ENCODE data around the gene MYL12B. TPM values are rescaled to one million over a fixed set of nuclear protein-coding genes. Genes with fewer than 3 reads are reported as not detected.

The MYL12B gene
- polyA plus RNA-seq, 6 donors from 2014 or later: 574 to 848 (median 647) TPM

- Mint-ChIP-seq H3K27me3 (no peaks in the 10 kb centered on the region), H3K4me3 (peak overlapping the region; percentile 9 to 74 (median 51)), H3K4me1 (peaks cover 59 to 79% (median 65%) of the 10 kb centered on the region in 3 donors), H3K36me3 (peaks cover 18 to 31% of the 10 kb centered on the region in 2 donors), H3K27ac (peak overlapping the region; percentile 78 to 98 (median 90)), H3K9me3 (no peaks in the 10 kb centered on the region)
- DNase-seq (no peak), ATAC-seq (ENCODE audit: low read depth in 2 of 2) (no peak)
Observed at GRCh38 chr18:3256693-3257626, 5.0 kb upstream of the MYL12B start.

GRCh38 chr18:3257627-3258120 is 4.3 kb upstream of the MYL12B start:
- DNase-seq (no peak), ATAC-seq (ENCODE audit: low read depth in 2 of 2) (no peak)
- no peaks in the 10 kb centered on the region for H3K27me3 Mint-ChIP-seq
- no peaks in the 10 kb centered on the region for H3K9me3 Mint-ChIP-seq
- peak overlapping the region in 5 of 6 donors; percentile 41 to 98 (median 87) for H3K27ac Mint-ChIP-seq
- peaks cover 58 to 73% (median 66%) of the 10 kb centered on the region in 3 donors for H3K4me1 Mint-ChIP-seq
- H3K36me3 Mint-ChIP-seq: peaks cover 18 to 31% of the 10 kb centered on the region in 2 donors
- H3K4me3 Mint-ChIP-seq: peak overlapping the region in 4 of 8 donors; percentile 9 to 97 (median 62)

DNA sequence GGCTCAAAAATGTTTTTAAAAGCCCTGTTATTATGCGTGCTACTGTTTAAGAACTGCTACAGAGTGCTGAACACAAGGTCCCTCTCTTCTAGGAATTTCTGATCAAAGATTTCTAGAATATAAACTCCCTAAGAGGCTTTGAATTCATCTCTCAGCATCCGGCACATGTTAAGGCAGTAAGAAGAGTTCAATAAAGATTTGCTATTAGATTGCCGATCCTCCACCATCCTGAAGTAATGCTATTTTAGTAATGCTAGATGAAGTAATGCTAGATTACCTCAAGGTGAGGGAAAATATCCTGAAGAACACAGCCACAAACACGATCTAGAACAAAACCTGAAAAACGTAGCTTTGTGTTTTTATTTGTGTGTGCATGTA is 949 bp upstream of the MYL12B start:
- no peak for DNase-seq
- no peak for ATAC-seq (ENCODE audit: low read depth in 2 of 2)

GRCh38 chr18:3262234-3263131 is 550 bp downstream of the MYL12B start:
- Mint-ChIP-seq H3K4me1 (peaks cover 66 to 81% (median 75%) of the 10 kb centered on the region in 3 donors), H3K4me3 (peak overlapping the region; percentile 93 to 99 (median 98)), H3K36me3 (peaks cover 0 to 9% of the 10 kb centered on the region in 2 donors), H3K9me3 (no peaks in the 10 kb centered on the region), H3K27ac (peak overlapping the region; percentile 92 to 100 (median 98)), H3K27me3 (no peaks in the 10 kb centered on the region)
- DNase-seq: no peak
- peak; percentile 21 to 22 for ATAC-seq (ENCODE audit: low read depth in 2 of 2)

More for the DNA sequence above, 949 bp upstream of the MYL12B start:
- Mint-ChIP-seq H3K27ac (peak overlapping the region; percentile 98 to 100 (median 99)), H3K4me1 (peaks cover 66 to 82% (median 75%) of the 10 kb centered on the region in 3 donors), H3K9me3 (no peaks in the 10 kb centered on the region), H3K4me3 (peak overlapping the region; percentile 92 to 99 (median 98)), H3K27me3 (no peaks in the 10 kb centered on the region), H3K36me3 (peaks cover 7 to 9% of the 10 kb centered on the region in 2 donors)

DNA sequence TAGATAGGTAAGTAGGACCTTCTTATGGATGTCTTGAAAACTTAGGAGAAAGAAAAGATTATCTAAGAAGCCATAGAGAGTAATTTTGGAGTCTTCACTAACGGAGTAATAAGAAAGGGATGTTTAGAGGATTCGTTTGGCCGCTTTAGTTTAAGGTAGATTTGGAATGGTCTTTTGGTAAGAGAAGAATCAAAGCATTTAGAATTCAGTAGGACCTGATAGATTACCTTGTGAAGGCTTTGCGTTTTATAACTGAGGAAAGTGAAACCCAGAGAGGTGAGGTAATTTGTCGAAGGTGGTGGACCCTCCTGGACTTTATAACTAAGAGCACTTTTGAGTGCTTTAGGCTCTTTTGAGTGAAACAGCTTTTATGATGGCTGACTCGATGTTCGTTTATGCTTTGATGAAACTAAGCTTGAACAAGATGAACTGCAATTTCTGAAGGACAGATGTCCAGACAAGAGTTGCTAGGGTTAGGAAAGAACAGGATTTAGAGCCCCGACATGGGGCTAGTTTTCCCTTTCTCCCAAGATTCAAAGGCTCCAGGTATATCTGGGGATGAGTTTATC is 1.3 kb downstream of the MYL12B start:
- H3K27ac Mint-ChIP-seq: peak overlapping the region; percentile 88 to 98 (median 96)
- no peaks in the 10 kb centered on the region for H3K27me3 Mint-ChIP-seq
- DNase-seq: no peak

GRCh38 chr18:3264362-3264761 is 2.4 kb downstream of the MYL12B start:
- Mint-ChIP-seq H3K4me3 (peak overlapping the region in 1 of 8 donors; percentile 97), H3K27ac (peak overlapping the region in 2 of 6 donors; percentile 70 to 98), H3K36me3 (no peaks in the 10 kb centered on the region), H3K27me3 (no peaks in the 10 kb centered on the region), H3K4me1 (peaks cover 64 to 81% (median 78%) of the 10 kb centered on the region in 3 donors), H3K9me3 (no peaks in the 10 kb centered on the region)
- no peak for DNase-seq
- no peak for ATAC-seq (ENCODE audit: low read depth in 2 of 2)

More for the DNA sequence above, 1.3 kb downstream of the MYL12B start:
- no peak for ATAC-seq (ENCODE audit: low read depth in 2 of 2)
- peak overlapping the region; percentile 90 to 98 (median 95) for H3K4me3 Mint-ChIP-seq
- H3K9me3 Mint-ChIP-seq: no peaks in the 10 kb centered on the region
- H3K4me1 Mint-ChIP-seq: peaks cover 62 to 79% (median 72%) of the 10 kb centered on the region in 3 donors
- H3K36me3 Mint-ChIP-seq: peaks cover 0 to 3% of the 10 kb centered on the region in 2 donors

DNA sequence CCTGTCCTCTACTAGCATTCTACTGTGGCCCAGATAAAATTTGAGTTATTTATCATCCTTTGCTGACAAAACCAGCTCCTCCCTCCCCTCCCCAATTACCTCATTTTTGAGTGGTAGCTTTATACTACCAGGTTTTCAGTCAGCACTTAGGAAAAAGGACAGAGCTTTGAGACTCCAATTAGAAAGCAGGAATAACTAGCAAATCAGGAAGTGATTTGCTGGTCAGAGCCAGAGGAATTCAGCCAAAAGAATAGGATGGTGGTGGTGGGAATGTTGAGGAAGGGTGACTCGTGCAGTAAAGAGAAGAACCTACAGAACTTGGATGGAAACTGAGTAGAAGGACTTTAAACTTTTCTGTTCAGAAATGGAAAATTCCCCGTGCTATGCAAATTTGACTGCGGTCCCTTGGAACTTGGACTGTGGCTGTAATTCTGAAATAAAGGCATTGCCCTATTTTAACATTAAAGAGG is 3.7 kb downstream of the MYL12B start:
- no peak for ATAC-seq (ENCODE audit: low read depth in 2 of 2)
- Mint-ChIP-seq H3K27me3 (no peaks in the 10 kb centered on the region), H3K27ac (peak overlapping the region in 4 of 6 donors; percentile 8 to 84 (median 76)), H3K4me3 (peak overlapping the region in 4 of 8 donors; percentile 13 to 61 (median 30)), H3K9me3 (no peaks in the 10 kb centered on the region), H3K36me3 (no peaks in the 10 kb centered on the region), H3K4me1 (peaks cover 73 to 85% (median 84%) of the 10 kb centered on the region in 3 donors)
- DNase-seq: no peak

DNA sequence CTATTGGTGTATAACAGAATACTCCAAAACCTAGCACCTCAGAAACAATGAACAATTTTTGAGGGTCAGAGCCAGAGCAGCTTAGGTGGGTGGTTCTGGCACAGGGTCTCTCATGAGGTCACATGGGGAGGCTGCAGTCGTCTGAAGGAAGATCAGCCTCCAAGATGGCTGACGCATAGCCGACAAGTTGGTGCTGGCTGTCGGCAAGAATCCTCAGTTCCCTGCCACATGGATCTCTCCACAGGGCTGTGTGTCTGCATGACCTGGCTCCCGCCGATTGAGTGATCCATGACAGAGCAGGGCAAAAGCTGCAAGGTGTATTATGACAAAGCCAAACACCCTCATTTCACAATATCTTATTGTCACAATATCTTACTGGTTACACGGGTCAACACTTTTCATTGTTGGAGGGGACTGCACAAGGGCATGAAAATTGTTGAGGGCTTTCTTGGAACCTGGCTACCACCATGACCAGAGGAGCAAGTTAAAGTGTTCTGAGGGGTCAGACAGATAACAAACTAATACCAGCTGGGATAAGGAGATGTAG is 4.2 kb downstream of the MYL12B start:
- H3K4me1 Mint-ChIP-seq: peaks cover 71 to 85% (median 84%) of the 10 kb centered on the region in 3 donors
- H3K4me3 Mint-ChIP-seq: peak overlapping the region in 5 of 8 donors; percentile 2 to 67 (median 52)
- H3K36me3 Mint-ChIP-seq: no peaks in the 10 kb centered on the region
- DNase-seq (no peak), ATAC-seq (ENCODE audit: low read depth in 2 of 2) (no peak)
- peak overlapping the region in 5 of 6 donors; percentile 8 to 84 (median 27) for H3K27ac Mint-ChIP-seq
- no peaks in the 10 kb centered on the region for H3K9me3 Mint-ChIP-seq
- H3K27me3 Mint-ChIP-seq: no peaks in the 10 kb centered on the region

DNA sequence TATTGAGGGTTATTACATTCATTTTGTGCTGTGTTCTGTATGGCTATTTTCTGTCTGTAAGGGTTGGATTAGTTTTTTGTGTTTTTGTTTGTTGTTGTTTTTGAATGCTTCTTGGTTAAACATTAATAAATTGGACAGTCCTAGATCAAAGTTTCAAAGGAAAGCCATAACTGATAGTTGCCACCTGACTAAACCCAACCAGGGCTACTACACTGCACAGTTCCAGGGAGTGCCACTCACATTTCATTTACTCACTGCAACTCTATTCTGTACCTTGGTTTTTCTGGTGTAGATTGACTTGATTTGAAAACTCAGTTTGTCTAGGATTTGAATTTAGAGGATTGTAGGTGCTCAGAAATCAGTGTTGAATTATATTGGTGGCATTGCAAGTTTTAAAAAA is 6.4 kb downstream of the MYL12B start:
- H3K27me3 Mint-ChIP-seq: no peaks in the 10 kb centered on the region
- H3K4me1 Mint-ChIP-seq: peaks cover 69 to 84% (median 81%) of the 10 kb centered on the region in 3 donors
- H3K27ac Mint-ChIP-seq: peak overlapping the region in 3 of 6 donors; percentile 15 to 40 (median 40)
- H3K36me3 Mint-ChIP-seq: peaks cover 0 to 5% of the 10 kb centered on the region in 2 donors
- H3K4me3 Mint-ChIP-seq: no peak overlapping the region
- no peak for DNase-seq
- no peak for ATAC-seq (ENCODE audit: low read depth in 2 of 2)
- H3K9me3 Mint-ChIP-seq: no peaks in the 10 kb centered on the region

DNA sequence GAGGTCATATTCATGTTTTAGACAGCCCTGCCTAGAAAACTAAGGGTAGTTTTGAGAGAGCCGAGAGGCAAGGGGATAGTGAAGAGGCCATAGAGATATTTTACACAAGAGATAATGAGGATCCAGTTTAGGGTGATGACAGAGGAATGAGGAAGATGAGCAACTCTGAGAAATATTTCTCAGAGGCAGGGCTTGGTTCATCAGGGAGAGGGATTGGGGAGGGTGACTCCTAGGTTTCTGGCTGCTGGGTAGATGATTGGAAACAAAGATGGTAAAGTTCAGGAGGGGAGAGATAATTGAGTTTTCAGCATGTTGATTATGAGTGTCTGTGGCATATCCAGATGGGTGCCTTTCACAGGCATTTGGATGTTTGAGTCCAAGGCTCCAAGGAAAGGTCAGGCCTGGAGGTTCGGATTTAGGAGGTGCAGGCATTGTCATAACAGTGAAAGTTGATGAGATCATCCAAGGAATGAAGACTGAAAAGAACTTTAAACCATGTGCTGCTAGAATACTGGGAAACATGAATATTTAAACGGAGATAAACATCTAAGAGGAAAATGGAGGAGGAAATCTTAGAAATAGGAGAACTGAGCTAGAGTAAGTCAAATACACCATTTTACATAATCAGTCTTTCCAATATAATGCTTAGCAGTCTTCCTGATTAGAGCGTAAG is 7.4 kb downstream of the MYL12B start:
- Mint-ChIP-seq H3K9me3 (no peaks in the 10 kb centered on the region), H3K27me3 (no peaks in the 10 kb centered on the region), H3K4me3 (peak overlapping the region in 3 of 8 donors; percentile 1 to 20 (median 12)), H3K27ac (peak overlapping the region; percentile 6 to 74 (median 34)), H3K4me1 (peaks cover 58 to 73% (median 71%) of the 10 kb centered on the region in 3 donors), H3K36me3 (peaks cover 5 to 6% of the 10 kb centered on the region in 2 donors)
- DNase-seq: no peak
- ATAC-seq (ENCODE audit: low read depth in 2 of 2): no peak

- ATAC-seq (ENCODE audit: low read depth in 2 of 2) (no peak), DNase-seq (no peak)
- peak overlapping the region in 1 of 8 donors; percentile 20 for H3K4me3 Mint-ChIP-seq
- H3K36me3 Mint-ChIP-seq: peaks cover 8 to 10% of the 10 kb centered on the region in 2 donors
- peak overlapping the region in 5 of 6 donors; percentile 6 to 74 (median 27) for H3K27ac Mint-ChIP-seq
- H3K4me1 Mint-ChIP-seq: peaks cover 54 to 68% (median 65%) of the 10 kb centered on the region in 3 donors
- no peaks in the 10 kb centered on the region for H3K9me3 Mint-ChIP-seq
- no peaks in the 10 kb centered on the region for H3K27me3 Mint-ChIP-seq
Observed at GRCh38 chr18:3269914-3270299, 8.0 kb downstream of the MYL12B start.

DNA sequence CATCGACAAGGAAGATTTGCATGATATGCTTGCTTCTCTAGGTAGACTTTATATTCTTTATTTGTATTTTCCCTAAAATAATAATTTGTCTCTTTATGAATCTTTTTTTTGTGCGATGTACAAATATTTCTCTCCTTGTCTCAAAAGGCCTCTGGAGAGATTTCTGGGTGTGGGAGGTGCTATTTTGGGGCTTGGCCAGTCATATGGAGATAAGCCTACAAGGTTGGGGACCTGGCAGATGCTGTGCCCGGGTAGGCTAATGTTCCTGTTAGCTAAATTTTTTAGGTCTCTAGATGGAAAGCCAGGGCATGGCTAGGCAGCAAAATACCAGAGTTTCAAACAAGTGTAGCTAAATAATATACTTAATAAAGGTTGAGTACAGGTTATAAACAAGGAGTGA is 11.1 kb downstream of the MYL12B start:
- Mint-ChIP-seq H3K4me3 (no peak overlapping the region), H3K4me1 (peaks cover 38 to 48% (median 46%) of the 10 kb centered on the region in 3 donors), H3K27me3 (no peaks in the 10 kb centered on the region), H3K27ac (peak overlapping the region in 4 of 6 donors; percentile 52 to 95 (median 74)), H3K9me3 (no peaks in the 10 kb centered on the region), H3K36me3 (peaks cover 18 to 21% of the 10 kb centered on the region in 2 donors)
- DNase-seq: no peak
- no peak for ATAC-seq (ENCODE audit: low read depth in 2 of 2)
